SK-N-SH (cell line): ENCODE data around the gene ZG16. TPM values are rescaled to one million over a fixed set of nuclear protein-coding genes. Genes with fewer than 3 reads are reported as not detected.

Experiments used
- CTCF ChIA-PET: fragments of 300-600, 350-600 bp; formaldehyde crosslinking; extraction: SDS; loops from one replicate; lab custom pipeline; 2021; lab: Yijun Ruan, JAX
- POLR2A ChIA-PET: fragments of 350-600 bp; sonication (Branson Sonifier 250); formaldehyde crosslinking; extraction: SDS; loops from one replicate; lab custom pipeline; 2020; ENCODE audit warnings: antibody characterized with exemption, inconsistent platforms; lab: Yijun Ruan, JAX
- DNase-seq: peaks from one replicate; pipeline ENCODE4 v3.0.0; 2012
- H2AFZ ChIP-seq: fragments of 200-600 bp; sonication (generic); 2 replicates; pipeline ENCODE4 v1.8.1; 2016; ENCODE audit warnings: antibody characterized with exemption, mild to moderate bottlenecking, low read depth
- H3F3A ChIP-seq: fragments of 200-600 bp; sonication (generic); replicated peaks from 2 replicates; pipeline ENCODE3; 2016; ENCODE audit warnings: antibody characterized with exemption, mild to moderate bottlenecking; ENCODE audit not compliant: insufficient read depth
- H3K27ac ChIP-seq, 2 experiments: fragments of 200-500 bp in 1 of 2; fragments of 200-600 bp in 1 of 2; sonication (Bioruptor generic) in 1 of 2; sonication (generic), shearing (Covaris generic) in 1 of 2; 2 replicates each; pipeline versions ENCODE4 v1.5.1 to v1.6.1; 2014 to 2016; ENCODE audit warnings: low read depth in 2 of 2, inconsistent platforms in 1 of 2, low read length in 1 of 2, mild to moderate bottlenecking in 1 of 2, mixed read lengths in 1 of 2
- H3K27me3 ChIP-seq: fragments of 200-600 bp; sonication (generic), shearing (Covaris generic); 2 replicates; pipeline ENCODE4 v1.6.1; 2016; ENCODE audit warnings: mixed run types; ENCODE audit not compliant: insufficient read depth
- H3K36me3 ChIP-seq, 2 experiments: fragments of 200-500 bp in 1 of 2; fragments of 200-600 bp in 1 of 2; sonication (Bioruptor generic) in 1 of 2; sonication (generic) in 1 of 2; replicated peaks in 1 of 2; 2 replicates each; pipeline versions ENCODE3 to v1.5.1; 2014 to 2016; ENCODE audit warnings: low read length in 1 of 2, mild to moderate bottlenecking in 1 of 2; ENCODE audit not compliant: insufficient read depth in 2 of 2, control insufficient read depth in 1 of 2
- H3K4me1 ChIP-seq, 2 experiments: fragments of 200-500 bp in 1 of 2; fragments of 200-600 bp in 1 of 2; sonication (Bioruptor generic) in 1 of 2; sonication (generic), shearing (Covaris generic) in 1 of 2; 2 replicates each; pipeline versions ENCODE4 v1.5.1 to v1.6.1; 2014 to 2016; ENCODE audit warnings: low read depth in 1 of 2, low read length in 1 of 2, mixed run types in 1 of 2; ENCODE audit not compliant: insufficient read depth in 2 of 2, control insufficient read depth in 1 of 2
- H3K4me2 ChIP-seq: fragments of 200-600 bp; sonication (generic), shearing (Covaris generic); 2 replicates; pipeline ENCODE4 v1.6.1; 2017; ENCODE audit warnings: mixed run types
- H3K4me3 ChIP-seq, 2 experiments: fragments of 200-500 bp in 1 of 2; fragments of 200-600 bp in 1 of 2; sonication (Bioruptor generic) in 1 of 2; sonication (generic), shearing (Covaris generic) in 1 of 2; 2 replicates each; pipeline versions ENCODE4 v1.5.1 to v1.8.1; 2014 to 2016; ENCODE audit warnings: low read depth in 2 of 2, inconsistent platforms in 1 of 2, low read length in 1 of 2, mild to moderate bottlenecking in 1 of 2, mixed read lengths in 1 of 2, moderate library complexity in 1 of 2
- H3K79me2 ChIP-seq: fragments of 200-600 bp; sonication (generic); 2 replicates; pipeline ENCODE4 v1.8.1; 2017; ENCODE audit warnings: mild to moderate bottlenecking; ENCODE audit not compliant: insufficient read depth
- H3K9ac ChIP-seq: fragments of 200-600 bp; sonication (generic); 2 replicates; pipeline ENCODE4 v1.6.1; 2017; ENCODE audit warnings: mixed run types
- H3K9me2 ChIP-seq: fragments of 200-600 bp; sonication (generic); 2 replicates; pipeline ENCODE4 v1.6.1; 2017; ENCODE audit warnings: mixed run types
- H3K9me3 ChIP-seq: fragments of 200-600 bp; sonication (generic); 2 replicates; pipeline ENCODE4 v1.6.1; 2017; ENCODE audit warnings: mixed run types, mild to moderate bottlenecking, moderate library complexity
- H4K20me1 ChIP-seq: fragments of 200-600 bp; sonication (generic); 2 replicates; pipeline ENCODE4 v1.6.1; 2017; ENCODE audit warnings: mild to moderate bottlenecking, mixed run types; ENCODE audit not compliant: insufficient read depth
- EP300 ChIP-seq, 2 experiments: IDR thresholded peaks; 2 replicates each; pipeline versions ENCODE4 v1.4.0 to v1.6.1; 2012; ENCODE audit warnings: borderline replicate concordance in 1 of 2, low read depth in 1 of 2, low read length in 1 of 2
- EZH2phosphoT487 ChIP-seq: fragments of 200-600 bp; sonication (generic); IDR thresholded peaks from 2 replicates; pipeline ENCODE4 v1.6.1; 2017; ENCODE audit warnings: low read depth, mixed run types, mild to moderate bottlenecking, antibody characterized with exemption, moderate library complexity, borderline replicate concordance
- FOXM1 ChIP-seq: IDR thresholded peaks from 2 replicates; pipeline ENCODE4 v1.4.0; 2012; ENCODE audit warnings: low read depth, mild to moderate bottlenecking
- GATA2 ChIP-seq: sonication (generic); formaldehyde crosslinking; IDR thresholded peaks from 2 replicates; pipeline ENCODE4 v1.5.0; 2020; ENCODE audit warnings: mild to moderate bottlenecking, missing genetic modification reagents
- IRF3 ChIP-seq: fragments of 150-350 bp; IDR thresholded peaks from 2 replicates; pipeline ENCODE4 v1.6.1; 2016; ENCODE audit warnings: mild to moderate bottlenecking, low read depth, low read length
- MXI1 ChIP-seq: IDR thresholded peaks from 2 replicates; pipeline ENCODE4 v1.6.1; 2012; ENCODE audit warnings: mild to moderate bottlenecking, low read depth, low read length, improper control_type of control experiment
- NFIC ChIP-seq: IDR thresholded peaks from 2 replicates; pipeline ENCODE4 v1.4.0; 2012; ENCODE audit warnings: borderline replicate concordance
- NRF1 ChIP-seq: IDR thresholded peaks from 2 replicates; pipeline ENCODE4 v1.6.1; 2012; ENCODE audit warnings: low read depth, mild to moderate bottlenecking, low read length
- PBX3 ChIP-seq: IDR thresholded peaks from 2 replicates; pipeline ENCODE4; 2012
- POLR2AphosphoS5 ChIP-seq: IDR thresholded peaks from 2 replicates; pipeline ENCODE4 v1.6.1; 2012; ENCODE audit warnings: low read depth, low read length
- RAD21 ChIP-seq: IDR thresholded peaks from 2 replicates; pipeline ENCODE4 v1.6.1; 2012; ENCODE audit warnings: mild to moderate bottlenecking, low read length
- RCOR1 ChIP-seq: fragments of 150-350 bp; IDR thresholded peaks from 2 replicates; pipeline ENCODE4 v1.6.1; 2017; ENCODE audit warnings: antibody characterized with exemption, low read length
- REST ChIP-seq: IDR thresholded peaks from 2 replicates; pipeline ENCODE4 v1.6.1; 2012; ENCODE audit warnings: mild to moderate bottlenecking, low read depth, low read length, moderate library complexity
- TCF12 ChIP-seq: IDR thresholded peaks from 2 replicates; pipeline ENCODE4 v1.4.0; 2012
- TEAD4 ChIP-seq: IDR thresholded peaks from 2 replicates; pipeline ENCODE4 v1.4.0; 2012; ENCODE audit warnings: mild to moderate bottlenecking, borderline replicate concordance; ENCODE audit not compliant: insufficient read depth
- YY1 ChIP-seq: IDR thresholded peaks from 2 replicates; pipeline ENCODE4 v1.4.0; 2012; ENCODE audit warnings: low read depth, mild to moderate bottlenecking
- ZBTB33 ChIP-seq: IDR thresholded peaks from 2 replicates; pipeline ENCODE4 v1.4.0; 2012; ENCODE audit warnings: low read depth, borderline replicate concordance
- WGBS: methylation state at CpG from one replicate; pipeline ENCODE4 v1.1.6; 2017; ENCODE audit warnings: low lambda C conversion rate; 5-methylcytosine and 5-hydroxymethylcytosine counted together
- polyA plus RNA-seq, 3 experiments: library from polyadenylated mRNA; depleted of rRNA; stranded (reverse); fragments of >200 nt; gene quantifications; 2 replicates each; pipeline ENCODE4 v1.2.3, GENCODE V29; 2012

Gene ZG16
- polyA plus RNA-seq, 1 of the 3 experiments (the other 2 are of a cell fraction) = not detected

GRCh38 chr16:29744541-29745101 is 33.4 kb upstream of the ZG16 start:
- Histone ChIP-seq H3K4me2 (no peak overlapping the region), H2AFZ (no peak overlapping the region), H3K9ac (no peak overlapping the region), H3K9me3 (no peaks in the 10 kb centered on the region), H3K36me3 (no peaks in the 10 kb centered on the region), H4K20me1 (no peaks in the 10 kb centered on the region), H3K27ac (no peak overlapping the region), H3K9me2 (no peaks in the 10 kb centered on the region), H3K4me1 (no peaks in the 10 kb centered on the region), H3K4me3 (no peak overlapping the region), H3F3A (no peaks in the 10 kb centered on the region), H3K27me3 (no peaks in the 10 kb centered on the region), H3K79me2 (no peaks in the 10 kb centered on the region)
- POLR2A ChIA-PET = no interaction called here
- 81% methylated on average over 14 of the region's 20 CpGs for WGBS
- TF ChIP-seq YY1 (no peak), GATA2 (no peak), TCF12 (no peak), RAD21 (no peak), IRF3 (no peak)
- TF ChIP-seq, all 33 proteins: peak for 0
- CTCF ChIA-PET = no interaction called here
- no peak for DNase-seq

GRCh38 chr16:29745121-29745852 is 32.8 kb upstream of the ZG16 start:
- H3K9ac ChIP-seq = no peak overlapping the region
- CTCF ChIA-PET = no interaction called here
- POLR2A ChIA-PET = no interaction called here

More at GRCh38 chr16:29745121-29745852, 32.8 kb upstream of the ZG16 start:
- WGBS = 61% methylated on average over 16 of the region's 16 CpGs
- Histone ChIP-seq H3K4me2 (no peak overlapping the region), H3F3A (no peaks in the 10 kb centered on the region), H4K20me1 (no peaks in the 10 kb centered on the region), H3K4me3 (no peak overlapping the region), H3K36me3 (no peaks in the 10 kb centered on the region), H3K79me2 (no peaks in the 10 kb centered on the region), H3K9me3 (no peaks in the 10 kb centered on the region), H2AFZ (no peak overlapping the region), H3K9me2 (no peaks in the 10 kb centered on the region), H3K27ac (no peak overlapping the region), H3K4me1 (no peaks in the 10 kb centered on the region), H3K27me3 (no peaks in the 10 kb centered on the region)
- DNase-seq = no peak
- TF ChIP-seq TEAD4 (no peak), EZH2phosphoT487 (no peak), NRF1 (no peak), REST (no peak), POLR2AphosphoS5 (no peak), IRF3 (no peak), NFIC (no peak), TCF12 (no peak), EP300 (IDR thresholded peaks at IDR 0.05; ENCODE audit: borderline replicate concordance in 1 of 2, low read depth in 1 of 2, low read length in 1 of 2) (no peak), MXI1 (no peak), FOXM1 (no peak), ZBTB33 (no peak), PBX3 (no peak), RCOR1 (no peak)
- TF ChIP-seq, all 33 proteins: peak for 0
